Panc1 (cell line): ENCODE data around the gene NDUFS4.
"Not testable (repeated sequence)": the region's sequence is repeated elsewhere in the genome, so short reads cannot be mapped to it uniquely, and the experiment has no call there.

Source experiments
- POLR2AphosphoS5 ChIP-seq: IDR thresholded peaks from 2 replicates; pipeline ENCODE4 v1.6.1; 2012; ENCODE audit warnings: mild to moderate bottlenecking, low read depth, low read length, moderate library complexity
- SIN3A ChIP-seq: IDR thresholded peaks from 2 replicates; pipeline ENCODE4 v1.6.1; 2012; ENCODE audit warnings: low read depth, mild to moderate bottlenecking, low read length, moderate library complexity, borderline replicate concordance; ENCODE audit not compliant: insufficient read depth
- TF ChIP-seq, protein P1 (sequence below): fragments of 450-650 bp; IDR thresholded peaks from 2 replicates; pipeline ENCODE4 v1.5.1; 2017; ENCODE audit warnings: mild to moderate bottlenecking

- TF ChIP-seq, protein P1, sequence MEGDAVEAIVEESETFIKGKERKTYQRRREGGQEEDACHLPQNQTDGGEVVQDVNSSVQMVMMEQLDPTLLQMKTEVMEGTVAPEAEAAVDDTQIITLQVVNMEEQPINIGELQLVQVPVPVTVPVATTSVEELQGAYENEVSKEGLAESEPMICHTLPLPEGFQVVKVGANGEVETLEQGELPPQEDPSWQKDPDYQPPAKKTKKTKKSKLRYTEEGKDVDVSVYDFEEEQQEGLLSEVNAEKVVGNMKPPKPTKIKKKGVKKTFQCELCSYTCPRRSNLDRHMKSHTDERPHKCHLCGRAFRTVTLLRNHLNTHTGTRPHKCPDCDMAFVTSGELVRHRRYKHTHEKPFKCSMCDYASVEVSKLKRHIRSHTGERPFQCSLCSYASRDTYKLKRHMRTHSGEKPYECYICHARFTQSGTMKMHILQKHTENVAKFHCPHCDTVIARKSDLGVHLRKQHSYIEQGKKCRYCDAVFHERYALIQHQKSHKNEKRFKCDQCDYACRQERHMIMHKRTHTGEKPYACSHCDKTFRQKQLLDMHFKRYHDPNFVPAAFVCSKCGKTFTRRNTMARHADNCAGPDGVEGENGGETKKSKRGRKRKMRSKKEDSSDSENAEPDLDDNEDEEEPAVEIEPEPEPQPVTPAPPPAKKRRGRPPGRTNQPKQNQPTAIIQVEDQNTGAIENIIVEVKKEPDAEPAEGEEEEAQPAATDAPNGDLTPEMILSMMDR, result not testable (repeated sequence)
- TF ChIP-seq POLR2AphosphoS5, SIN3A: not testable (repeated sequence)
Observed at GRCh38 chr5:53710405-53710804, 150.0 kb downstream of the NDUFS4 start.
